HG03354 (cell line): ENCODE results near the gene ARHGEF19.
A peak's percentile ranks its signal among the peaks of the same experiment; 100 is the strongest.
"Not testable (repeated sequence)": the region's sequence is repeated elsewhere in the genome, so short reads cannot be mapped to it uniquely, and the experiment has no call there.

Experiments
- ATAC-seq: cut with Tn5 transposase; IDR thresholded peaks from one replicate; pipeline ENCODE4 v1.9.1; 2021; ENCODE audit warnings: mild to moderate bottlenecking; ENCODE audit not compliant: unreplicated experiment, poor library complexity, severe bottlenecking

The ARHGEF19 gene

GRCh38 chr1:16226490-16227179 is 14.2 kb upstream of the ARHGEF19 start:
- ATAC-seq, result no peak

DNA sequence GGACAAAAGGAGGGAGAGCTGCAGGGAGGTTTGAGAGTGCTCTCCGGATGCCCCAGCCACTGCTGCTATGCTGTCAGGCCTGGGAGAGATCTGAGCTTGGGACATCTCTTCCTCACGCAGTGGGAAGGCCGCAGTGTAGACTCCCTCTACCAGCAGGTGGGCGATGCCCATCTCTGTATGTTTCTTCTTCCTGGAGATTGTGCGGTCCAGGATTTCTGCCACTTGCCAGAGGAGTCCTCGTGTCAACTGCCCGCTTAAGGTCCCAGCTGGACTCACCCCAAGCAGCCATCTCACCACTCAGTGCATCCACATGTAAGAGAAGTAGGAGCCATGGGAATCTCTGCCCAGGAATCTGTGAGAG is 13.7 kb upstream of the ARHGEF19 start:
- no peak for ATAC-seq

GRCh38 chr1:16224472-16224871 is 12.0 kb upstream of the ARHGEF19 start:
- ATAC-seq, result no peak

GRCh38 chr1:16222716-16223115 is 10.3 kb upstream of the ARHGEF19 start:
- ATAC-seq, result not testable (repeated sequence)

- no peak for ATAC-seq
Measured at GRCh38 chr1:16221499-16221898, 9.0 kb upstream of the ARHGEF19 start.

DNA sequence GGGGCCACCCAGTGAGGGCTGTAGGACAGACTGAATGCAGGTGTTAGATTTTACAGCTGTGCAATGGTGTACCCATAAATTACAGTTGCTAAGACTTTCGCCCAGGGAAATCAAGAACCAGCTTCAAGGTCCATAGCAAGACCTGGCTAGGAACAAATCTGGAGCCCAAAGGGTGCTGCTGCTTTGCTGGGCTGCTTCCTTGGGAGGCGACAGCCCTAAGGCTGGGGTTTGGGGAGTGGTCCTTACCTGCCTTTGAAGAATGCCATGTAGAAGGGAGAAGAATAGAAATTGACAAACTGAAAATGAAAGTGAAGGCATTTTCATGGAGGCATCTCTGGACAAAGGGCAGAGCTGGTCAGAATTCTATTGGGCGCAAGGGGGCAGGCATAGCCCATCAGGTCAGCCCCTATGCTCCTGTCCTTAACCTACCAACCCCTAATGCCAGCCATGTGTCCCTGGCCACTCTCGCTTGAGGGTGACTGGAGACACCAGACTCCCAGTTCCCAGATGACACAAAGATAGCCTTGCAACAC is 7.6 kb upstream of the ARHGEF19 start:
- no peak for ATAC-seq

- ATAC-seq, result no peak
Measured at GRCh38 chr1:16218674-16219071, 6.2 kb upstream of the ARHGEF19 start.

GRCh38 chr1:16218014-16218673 is 5.7 kb upstream of the ARHGEF19 start:
- no peak for ATAC-seq

DNA sequence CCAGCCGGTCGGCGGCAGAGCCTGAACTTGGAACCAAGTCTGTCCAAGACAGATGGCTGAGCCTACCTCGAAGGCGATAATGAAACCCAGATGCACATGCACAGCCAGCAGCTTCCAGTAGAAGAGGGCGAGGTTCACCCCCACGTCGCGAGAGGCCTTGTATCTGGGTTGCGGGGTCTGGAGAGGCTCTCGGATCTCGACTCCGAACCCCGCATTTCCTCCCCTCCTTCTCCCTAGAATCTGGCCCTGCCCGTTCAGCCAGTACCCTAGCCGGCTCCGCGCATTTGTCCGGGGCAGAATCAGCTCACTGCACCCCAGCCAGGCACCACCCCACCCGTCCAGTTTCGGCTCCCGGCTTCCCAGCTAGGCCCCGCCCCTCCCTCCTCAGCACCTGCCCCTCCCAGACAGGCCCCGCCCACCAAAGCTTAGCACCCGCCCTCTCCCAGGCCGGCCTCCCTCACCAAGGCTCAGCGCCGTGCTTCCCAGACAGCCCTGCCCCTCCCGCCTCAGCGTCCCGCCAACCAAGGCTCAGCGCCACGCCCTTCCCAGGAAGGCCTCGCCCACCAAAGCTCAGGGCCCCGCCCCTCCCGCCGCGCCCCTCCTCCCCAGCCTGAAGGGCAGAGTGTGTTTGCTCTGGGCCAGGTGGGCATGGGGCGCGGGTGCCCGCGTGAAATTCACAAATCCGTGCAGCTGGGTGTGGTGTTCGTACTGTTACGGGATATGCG is 4.8 kb upstream of the ARHGEF19 start:
- ATAC-seq, result peak; percentile 86

DNA sequence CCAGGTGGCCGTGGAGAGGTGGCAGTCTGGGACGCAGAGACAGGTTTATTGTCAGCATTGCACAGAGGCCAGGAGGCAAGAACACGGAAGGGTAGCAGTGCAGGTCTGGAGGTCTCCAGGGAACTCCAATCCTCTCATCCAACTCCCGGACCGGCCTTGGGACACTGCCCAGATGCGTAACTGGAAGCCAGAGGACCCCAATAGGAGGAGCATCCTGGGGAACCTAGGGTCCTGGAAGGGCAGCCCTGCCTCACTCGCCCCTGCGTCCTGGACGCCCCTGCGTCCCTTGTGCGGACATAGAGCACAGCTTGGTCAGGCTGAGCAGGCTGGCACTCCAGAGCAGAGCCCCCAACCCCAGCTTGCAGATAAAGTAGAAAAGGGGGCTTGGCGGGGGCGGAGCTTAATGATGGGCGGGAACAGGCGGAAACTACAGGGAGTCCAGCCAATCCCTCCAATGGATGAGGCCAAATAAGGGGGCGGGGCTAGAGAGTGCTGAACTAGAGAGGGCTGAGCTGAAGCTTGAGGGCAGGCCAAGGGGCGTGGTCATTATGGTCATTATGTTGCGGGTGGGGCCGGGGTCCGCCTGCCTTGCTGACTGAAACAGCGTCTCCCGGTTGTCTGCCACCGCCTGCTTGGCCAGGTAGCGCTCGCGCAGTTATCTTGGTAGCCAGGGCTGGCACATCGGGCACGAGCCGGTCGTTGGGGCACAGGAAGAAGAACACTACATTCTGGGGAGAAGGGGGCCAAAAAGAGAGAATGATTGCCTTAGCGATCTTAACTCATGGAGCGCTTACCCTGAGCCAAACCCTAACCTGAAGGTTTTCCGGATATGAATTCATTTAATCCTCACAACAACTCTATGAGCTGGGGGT is 3.7 kb upstream of the ARHGEF19 start:
- ATAC-seq, result peak; percentile 41

DNA sequence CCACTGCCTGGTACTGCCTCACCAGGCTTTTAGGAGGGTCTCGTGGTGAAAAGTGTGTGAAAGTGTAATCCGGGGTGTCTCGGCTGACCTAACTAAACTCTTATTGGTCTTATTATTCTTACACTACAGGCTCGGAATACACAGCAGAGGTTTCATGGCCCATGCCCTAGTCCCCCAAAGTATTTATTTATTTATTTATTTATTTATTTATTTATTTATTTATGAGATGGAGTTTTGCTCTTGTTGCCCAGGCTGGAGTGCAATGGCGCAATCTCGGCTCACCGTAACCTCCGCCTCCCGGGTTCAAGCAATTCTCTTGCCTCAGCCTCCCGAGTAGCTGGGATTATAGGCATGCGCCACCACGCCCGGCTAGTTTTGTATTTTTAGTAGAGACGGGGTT is 2.8 kb upstream of the ARHGEF19 start:
- ATAC-seq, result not testable (repeated sequence)

DNA sequence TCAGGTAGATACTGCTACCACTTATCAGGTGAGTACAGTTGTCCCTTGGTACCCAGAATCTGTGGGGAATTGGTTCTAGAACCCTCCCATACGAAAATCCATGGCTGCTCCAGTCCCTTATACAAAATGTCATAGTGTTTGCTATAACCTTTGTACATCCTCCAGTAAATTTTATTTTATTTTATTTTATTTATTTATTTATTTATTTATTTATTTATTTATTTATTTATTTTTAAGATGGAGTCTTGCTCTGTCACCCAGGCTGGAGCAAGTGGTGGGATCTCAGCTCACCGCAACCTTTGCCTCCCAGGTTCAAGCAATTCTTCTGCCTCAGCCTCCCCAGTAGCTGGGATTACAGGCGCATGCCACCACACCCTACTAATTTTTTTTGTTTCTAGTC is 1.1 kb upstream of the ARHGEF19 start:
- not testable (repeated sequence) for ATAC-seq

- ATAC-seq, result no peak
Measured at GRCh38 chr1:16213013-16213412, 561 bp upstream of the ARHGEF19 start.

GRCh38 chr1:16211824-16212223 is 628 bp downstream of the ARHGEF19 start:
- no peak for ATAC-seq

GRCh38 chr1:16210581-16210980 is 1.9 kb downstream of the ARHGEF19 start:
- ATAC-seq, result no peak

- ATAC-seq, result no peak
Measured at GRCh38 chr1:16209847-16210407, 2.5 kb downstream of the ARHGEF19 start.

DNA sequence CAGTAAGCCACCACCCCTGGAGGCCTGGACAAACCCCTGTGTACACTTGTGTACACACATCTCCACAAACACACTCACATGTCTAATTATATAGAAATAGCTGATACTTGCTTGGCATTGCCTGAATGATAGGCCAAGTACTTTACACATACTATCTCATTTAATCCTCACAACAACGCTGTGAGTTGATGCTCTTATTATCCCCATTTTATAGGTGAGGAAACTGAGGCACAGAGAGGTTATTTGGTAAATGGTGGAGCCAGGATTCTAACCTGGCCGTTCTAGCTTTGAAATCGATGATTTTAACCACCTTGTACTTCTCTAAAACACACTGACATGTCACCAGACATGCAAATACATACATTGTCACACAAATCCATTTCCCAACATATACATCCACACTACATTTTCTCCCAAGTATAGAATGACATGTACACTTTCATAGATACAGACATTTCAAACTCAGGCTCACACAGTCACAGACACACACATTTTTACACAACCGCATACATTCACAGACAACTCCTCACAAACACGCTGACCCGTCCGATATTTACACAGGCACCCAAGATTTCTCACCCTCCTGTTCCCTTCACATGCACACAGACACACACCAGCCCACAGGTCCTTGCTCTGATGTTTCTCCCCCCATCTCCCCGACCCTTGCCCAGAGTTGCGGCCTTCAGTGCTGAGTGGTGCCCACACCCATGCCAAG is 3.2 kb downstream of the ARHGEF19 start:
- ATAC-seq, result no peak

DNA sequence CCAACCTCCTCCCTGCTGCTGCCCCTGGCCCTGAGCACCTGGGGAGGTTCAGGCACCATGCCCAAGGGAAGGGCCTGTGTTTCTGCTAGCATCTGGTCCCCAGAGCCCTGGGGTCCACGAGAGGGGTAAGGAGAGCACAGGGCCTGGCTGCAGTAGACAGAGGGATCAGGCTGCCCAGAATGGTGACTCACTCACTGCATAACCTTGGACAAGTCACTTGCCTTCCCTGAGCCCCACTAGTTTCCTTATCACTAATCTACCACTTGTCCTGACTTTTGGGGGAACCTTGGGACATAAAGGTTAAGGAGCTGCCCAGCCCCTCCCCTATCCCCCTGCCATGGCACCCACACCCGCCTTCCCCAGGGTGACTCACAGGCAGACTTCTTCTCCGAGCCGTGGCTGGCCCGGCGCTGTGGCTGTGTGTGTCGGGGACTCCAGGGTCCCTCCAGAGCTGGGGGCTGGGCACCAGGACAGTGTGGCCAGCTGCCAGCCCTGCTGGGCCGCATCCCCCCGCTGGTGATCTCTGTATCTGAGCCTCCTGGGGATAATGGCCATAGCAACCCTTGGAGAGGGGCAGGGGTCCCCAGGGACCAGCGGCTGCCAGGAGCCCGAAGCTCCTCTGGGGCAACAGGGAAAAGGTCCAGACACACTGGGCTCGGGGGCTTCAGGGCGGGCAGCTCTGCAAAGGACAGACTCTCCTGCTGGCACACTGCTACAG is 4.0 kb downstream of the ARHGEF19 start:
- no peak for ATAC-seq
